ENCODE data around the gene ITGBL1. TPM values are rescaled to one million over a fixed set of nuclear protein-coding genes. Genes with fewer than 3 reads are reported as not detected.

The ITGBL1 gene
- total and polyA plus RNA-seq, 2 of the 8 experiments (the other 6 are each of a cell fraction or from before 2014, with no cell fraction given) = not detected

DNA sequence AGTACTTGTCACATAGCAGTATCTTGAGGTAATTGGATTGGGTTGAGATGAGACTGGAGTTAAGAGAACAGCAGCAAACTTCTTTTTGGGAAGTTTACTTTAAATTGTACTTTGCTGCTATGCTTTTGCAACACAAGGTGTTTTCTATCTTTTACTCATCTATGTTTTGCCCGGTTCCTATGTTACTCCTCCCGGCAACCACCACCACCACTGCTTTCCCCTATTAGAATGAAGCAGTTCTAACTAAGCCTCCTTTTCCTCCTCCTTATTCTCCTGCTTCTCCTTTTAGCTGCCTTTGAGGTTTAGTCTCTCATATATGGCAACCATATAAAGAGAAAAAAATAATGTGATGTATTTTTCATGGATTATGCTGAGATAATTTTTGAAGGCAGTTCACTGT lies 233.5 kb downstream of the ITGBL1 start:
- POLR2A ChIA-PET (ENCODE audit: partially characterized antibody) = no interaction called here
- Histone ChIP-seq H4K8ac (ENCODE audit: extremely low read depth, insufficient read depth, low read length) (no peak overlapping the region), H3K27ac (ENCODE audit: low read depth, low read length) (no peak overlapping the region), H3K18ac (ENCODE audit: extremely low read depth, low read length) (no peak overlapping the region), H2BK12ac (ENCODE audit: low read depth, low read length) (no peak overlapping the region), H3K23me2 (ENCODE audit: low read depth, low read length) (no peaks in the 10 kb centered on the region; the same call in 1 of the 2 replicates), H3K9ac (replicated peaks in 1 of 4; ENCODE audit: extremely low read depth in 1 of 4, low read depth in 3 of 4, low read length in 3 of 4) (no peak overlapping the region), H3K23ac (ENCODE audit: insufficient read length) (no peak overlapping the region), H3K4ac (replicated peaks; ENCODE audit: insufficient read length, low read depth, low read length) (no peak overlapping the region), H3K9me3 (ENCODE audit: insufficient read depth in 2 of 2, low read depth in 1 of 2, low read length in 1 of 2) (no peaks in the 10 kb centered on the region), H2BK120ac (replicated peaks; ENCODE audit: low read depth, low read length) (no peak overlapping the region), H2BK15ac (ENCODE audit: low read length) (no peak overlapping the region), H3K4me3 (ENCODE audit: extremely low read depth in 1 of 4, insufficient read depth in 2 of 4, low read depth in 3 of 4, low read length in 4 of 4) (no peak overlapping the region), H4K5ac (ENCODE audit: insufficient read length, low read depth, low read length) (no peak overlapping the region), H3K27me3 (replicated peaks in 1 of 4; ENCODE audit: control insufficient read depth in 3 of 4, extremely low read depth in 1 of 4, insufficient read depth in 3 of 4, low read length in 3 of 4) (no peaks in the 10 kb centered on the region), H3K79me2 (ENCODE audit: control insufficient read depth in 1 of 2, insufficient read depth in 2 of 2, low read length in 2 of 2) (no peaks in the 10 kb centered on the region), H3K4me1 (replicated peaks in 1 of 4; ENCODE audit: control insufficient read depth in 3 of 4, insufficient read depth in 4 of 4, low read length in 3 of 4) (no peaks in the 10 kb centered on the region), H4K20me1 (replicated peaks in 1 of 2; ENCODE audit: control insufficient read depth in 1 of 2, insufficient read depth in 2 of 2, low read length in 2 of 2) (no peaks in the 10 kb centered on the region), H3K36me3 (ENCODE audit: control insufficient read depth in 2 of 4, insufficient read depth in 4 of 4, low read length in 3 of 4) (no peaks in the 10 kb centered on the region), H2BK5ac (ENCODE audit: low read depth, low read length) (no peak overlapping the region), H3K4me2 (ENCODE audit: insufficient read depth in 1 of 2, low read depth in 2 of 2, low read length in 2 of 2) (no peak overlapping the region), H2AK5ac (ENCODE audit: low read depth, low read length) (no peak overlapping the region), H3K56ac (replicated peaks; ENCODE audit: insufficient read length, low read depth, low read length) (no peak overlapping the region), H4K91ac (replicated peaks; ENCODE audit: insufficient read length, low read length) (no peak overlapping the region), H2BK20ac (ENCODE audit: low read length) (no peak overlapping the region), H2AFZ (ENCODE audit: low read length) (no peak overlapping the region), H3K79me1 (ENCODE audit: low read depth, low read length) (no peaks in the 10 kb centered on the region), H3K14ac (ENCODE audit: insufficient read length) (no peak overlapping the region)
- DNase-seq (ENCODE audit: low read depth in 1 of 2, low spot score in 2 of 2) (no peak), FAIRE-seq (no peak)
- TF ChIP-seq GTF2F1 (IDR thresholded peaks at IDR 0.05; ENCODE audit: borderline replicate concordance, low read depth, low read length) (no peak), CHD2 (IDR thresholded peaks at IDR 0.05; ENCODE audit: low read length) (no peak), YY1 (IDR thresholded peaks at IDR 0.05; ENCODE audit: low read depth, low read length) (no peak), TBP (IDR thresholded peaks at IDR 0.05; ENCODE audit: low read depth, low read length) (no peak), ASH2L (IDR thresholded peaks at IDR 0.05; ENCODE audit: low read length) (no peak), TEAD4 (IDR thresholded peaks at IDR 0.05; ENCODE audit: low read depth, low read length) (no peak), SP4 (IDR thresholded peaks at IDR 0.05; ENCODE audit: low read length) (no peak), POLR2AphosphoS5 (IDR thresholded peaks at IDR 0.05; ENCODE audit: low read depth, low read length) (no peak), TCF12 (IDR thresholded peaks at IDR 0.05; ENCODE audit: low read depth, low read length) (no peak), KDM5A (IDR thresholded peaks at IDR 0.05; ENCODE audit: low read length) (no peak), HDAC2 (IDR thresholded peaks at IDR 0.05; ENCODE audit: borderline replicate concordance in 1 of 2, low read depth in 2 of 2, low read length in 2 of 2) (no peak)
- TF ChIP-seq, protein P1, sequence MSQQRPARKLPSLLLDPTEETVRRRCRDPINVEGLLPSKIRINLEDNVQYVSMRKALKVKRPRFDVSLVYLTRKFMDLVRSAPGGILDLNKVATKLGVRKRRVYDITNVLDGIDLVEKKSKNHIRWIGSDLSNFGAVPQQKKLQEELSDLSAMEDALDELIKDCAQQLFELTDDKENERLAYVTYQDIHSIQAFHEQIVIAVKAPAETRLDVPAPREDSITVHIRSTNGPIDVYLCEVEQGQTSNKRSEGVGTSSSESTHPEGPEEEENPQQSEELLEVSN (IDR thresholded peaks at IDR 0.05) = no peak
- WGBS, 2 experiments (ENCODE audit: extremely low coverage in 1 of 2, insufficient coverage in 1 of 2, insufficient read length in 1 of 2, insufficient replicate concordance in 2 of 2, low coverage in 1 of 2, low lambda C conversion rate in 2 of 2, missing lambda C conversion rate in 1 of 2) = 90% methylated on average over 2 of the region's 2 CpGs; no CpG with 5 or more reads in 1 of the 2 experiments
- CTCF ChIA-PET (ENCODE audit: partially characterized antibody) = no interaction called here
